ENCODE data around the gene STEAP1B.
A peak's percentile ranks its signal among the peaks of the same experiment; 100 is the strongest.

Gene STEAP1B

GRCh38 chr7:22397981-22398380 lies 102.0 kb downstream of the STEAP1B start:
- no peak for DNase-seq

- DNase-seq, result no peak
These were observed 104.8 kb downstream of the STEAP1B start for GRCh38 chr7:22395222-22395621.

DNA sequence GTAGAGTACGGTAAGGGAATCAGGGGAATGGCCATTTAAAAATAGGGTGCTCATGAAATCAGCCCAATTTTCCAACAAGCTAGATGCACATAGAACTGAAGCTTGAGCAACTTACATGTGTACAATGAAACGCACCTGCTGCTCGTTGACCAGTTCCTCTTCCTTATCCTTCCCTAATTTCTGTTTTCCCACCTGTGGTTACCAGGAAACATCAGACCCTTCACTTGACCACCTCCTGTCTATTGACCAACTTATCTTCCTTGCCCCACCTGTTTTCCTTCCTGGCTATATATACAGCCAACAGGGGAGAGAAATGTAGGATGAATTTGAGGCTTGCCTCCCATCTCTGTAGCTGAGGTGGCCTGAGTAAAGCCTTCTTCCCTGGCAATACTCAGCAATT lies 105.2 kb downstream of the STEAP1B start:
- peak; percentile 31 for DNase-seq

- DNase-seq, result no peak
These were observed 105.9 kb downstream of the STEAP1B start for GRCh38 chr7:22393913-22394729.

- DNase-seq, result no peak
These were observed 109.5 kb downstream of the STEAP1B start for GRCh38 chr7:22390516-22390915.

DNA sequence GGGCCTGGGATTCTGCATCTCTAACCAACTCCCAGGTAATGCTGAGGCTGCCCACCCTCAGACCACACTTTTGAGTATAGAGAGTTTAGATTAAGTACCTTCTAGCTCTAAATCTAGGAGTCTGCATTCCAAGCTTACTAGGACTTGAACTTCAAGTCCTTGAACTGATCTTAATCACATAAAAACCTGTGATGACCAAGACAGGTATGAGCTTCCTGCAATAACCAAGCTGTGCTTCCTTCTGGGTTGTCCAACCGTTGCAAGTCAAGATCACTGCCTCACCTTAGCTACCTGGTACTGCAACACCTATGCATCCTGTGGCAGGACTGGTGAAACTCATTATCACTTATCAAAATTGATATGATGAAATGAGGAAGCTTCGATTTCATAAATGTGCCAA lies 110.1 kb downstream of the STEAP1B start:
- DNase-seq, result no peak

- DNase-seq, result no peak
These were observed 112.4 kb downstream of the STEAP1B start for GRCh38 chr7:22387583-22387982.

DNA sequence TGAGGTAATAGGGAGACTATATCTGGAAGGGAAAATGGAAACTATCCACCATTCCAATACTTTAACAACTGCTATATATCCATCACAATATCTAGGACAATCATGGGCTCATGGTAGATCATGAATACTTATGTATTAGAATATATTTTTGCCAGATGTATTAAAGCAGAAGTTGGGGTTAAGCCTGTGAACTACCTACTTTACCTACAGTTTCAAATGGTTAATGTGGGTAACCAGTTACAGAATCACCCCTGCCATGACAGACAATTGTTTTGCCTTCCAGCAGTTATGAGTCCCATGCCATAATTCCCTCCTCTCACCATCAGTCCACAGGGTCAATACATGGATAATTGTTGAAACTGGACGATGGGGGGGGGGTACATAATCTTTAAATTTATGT lies 113.1 kb downstream of the STEAP1B start:
- DNase-seq, result no peak

- DNase-seq, result no peak
These were observed 113.7 kb downstream of the STEAP1B start for GRCh38 chr7:22386206-22386858.

- no peak for DNase-seq
These were observed 114.7 kb downstream of the STEAP1B start for GRCh38 chr7:22385326-22385725.

DNA sequence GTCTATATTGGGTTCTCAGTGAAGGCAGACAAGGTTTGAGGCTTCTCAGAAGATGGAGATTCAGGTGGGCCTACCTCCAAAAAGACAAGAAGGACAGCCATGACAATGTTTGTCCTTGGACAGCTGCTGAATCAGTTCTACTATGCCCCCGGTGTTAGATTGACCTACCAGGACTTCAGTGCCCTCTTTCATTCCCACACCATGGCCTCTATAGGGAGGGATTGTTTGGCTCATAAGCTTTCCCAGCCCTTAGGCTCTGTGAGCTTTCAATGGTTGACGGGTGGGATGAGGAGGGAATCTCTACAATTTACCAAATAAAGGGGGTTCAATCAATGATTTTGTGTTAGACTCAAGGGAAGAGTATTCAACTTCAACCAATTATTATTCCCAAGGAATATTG lies 119.7 kb downstream of the STEAP1B start:
- DNase-seq, result no peak

DNA sequence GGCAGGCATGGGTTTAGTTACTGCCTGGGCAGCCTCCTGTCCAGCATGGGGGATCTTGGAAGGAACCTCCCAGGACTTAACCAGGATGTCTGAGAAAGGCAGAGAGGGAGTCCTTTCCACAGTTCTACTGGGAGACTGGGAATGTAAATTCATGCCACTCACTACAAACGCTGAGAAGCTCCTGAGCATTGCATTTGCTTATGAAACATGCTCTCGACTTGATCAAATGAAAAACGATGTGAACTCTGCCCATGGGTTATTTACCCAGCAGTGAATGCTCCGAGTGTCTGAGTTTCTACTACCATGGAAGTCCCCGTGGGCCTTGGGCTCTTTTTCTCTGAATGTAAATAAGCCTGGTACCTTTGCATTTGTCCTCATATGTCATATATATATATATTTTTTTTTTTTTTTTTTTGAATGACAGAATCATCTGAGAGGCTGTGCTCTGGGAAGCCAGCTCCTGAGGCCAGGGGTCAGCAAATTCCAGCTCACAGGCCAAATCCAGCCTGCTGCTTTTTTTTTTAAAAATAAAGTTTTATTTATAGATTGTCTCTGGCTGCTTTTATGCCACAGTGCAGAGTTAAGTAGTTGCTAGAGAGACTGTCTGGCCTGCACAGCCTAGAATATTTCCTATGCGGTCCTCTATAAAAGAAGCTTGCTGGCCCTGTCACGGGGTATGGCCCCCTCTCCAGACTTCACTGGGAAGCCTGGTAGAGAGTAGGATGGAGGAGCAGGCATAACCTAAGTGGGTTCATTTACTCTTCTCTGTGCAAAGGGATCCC lies 121.6 kb downstream of the STEAP1B start:
- no peak for DNase-seq

DNA sequence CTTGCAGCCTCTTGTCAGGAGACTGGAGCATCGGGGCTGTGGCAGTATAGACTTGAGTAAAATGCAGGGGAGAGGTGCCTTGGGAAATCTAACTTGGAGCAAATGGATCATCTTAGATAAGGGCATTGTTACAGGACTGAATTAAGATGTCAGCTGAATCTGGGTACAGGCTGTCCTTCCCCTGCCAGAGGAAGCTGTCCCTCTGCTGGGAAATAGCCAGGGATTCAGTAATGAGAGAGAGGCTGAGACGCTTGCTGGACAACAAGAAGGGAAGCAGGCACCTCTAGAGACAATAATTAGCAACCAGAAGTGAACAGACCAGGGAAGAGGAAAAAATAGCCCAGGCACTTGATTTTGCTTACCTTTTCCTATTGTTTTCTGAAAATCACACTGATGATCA lies 122.3 kb downstream of the STEAP1B start:
- no peak for DNase-seq

- no peak for DNase-seq
These were observed 124.5 kb downstream of the STEAP1B start for GRCh38 chr7:22375359-22376048.

- DNase-seq, result no peak
These were observed 126.1 kb downstream of the STEAP1B start for GRCh38 chr7:22373911-22374310.

DNA sequence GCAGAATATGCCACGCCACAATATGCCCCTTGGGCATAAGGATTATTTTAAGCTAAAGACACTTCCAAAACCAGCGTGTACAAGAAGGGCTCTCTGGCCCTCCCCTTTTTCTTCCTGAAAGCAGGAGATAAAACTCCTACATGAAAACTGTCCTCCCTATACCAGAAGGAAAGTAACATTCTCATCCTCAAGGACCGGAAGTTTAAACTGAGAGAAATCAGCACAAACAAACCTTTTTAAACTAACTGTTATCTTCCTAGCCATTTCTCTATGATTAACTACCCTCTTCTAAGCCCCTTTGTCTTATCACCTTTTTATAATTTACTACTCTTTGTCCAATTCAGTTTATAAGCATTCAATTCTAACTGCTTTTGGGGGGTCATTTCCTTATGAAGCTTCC lies 126.6 kb downstream of the STEAP1B start:
- no peak for DNase-seq

- no peak for DNase-seq
These were observed 127.1 kb downstream of the STEAP1B start for GRCh38 chr7:22372863-22373262.

DNA sequence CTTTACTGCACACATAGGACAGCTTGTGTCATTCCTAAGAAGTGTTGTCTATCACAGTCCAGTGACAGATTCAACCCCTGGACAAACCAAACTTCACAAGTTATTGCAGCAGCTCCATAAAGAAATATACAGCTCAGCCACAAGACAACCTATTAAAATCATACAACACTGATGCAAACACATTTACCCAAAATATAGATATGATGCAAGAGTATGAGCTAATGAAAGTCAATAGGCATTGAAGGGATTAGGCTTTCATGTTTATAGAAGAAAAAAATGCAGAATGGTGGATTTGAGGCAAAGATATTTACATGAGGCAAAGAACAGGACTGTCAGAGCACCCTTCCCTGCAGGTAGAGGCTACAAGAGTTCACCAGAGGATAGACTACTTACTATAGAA lies 128.1 kb downstream of the STEAP1B start:
- DNase-seq, result no peak

Data from NCI-H2029 treated with DMSO at 0.1 percent for 48 hours (cell line).